ENCODE data around the gene C19orf47.

C19orf47 gene

DNA sequence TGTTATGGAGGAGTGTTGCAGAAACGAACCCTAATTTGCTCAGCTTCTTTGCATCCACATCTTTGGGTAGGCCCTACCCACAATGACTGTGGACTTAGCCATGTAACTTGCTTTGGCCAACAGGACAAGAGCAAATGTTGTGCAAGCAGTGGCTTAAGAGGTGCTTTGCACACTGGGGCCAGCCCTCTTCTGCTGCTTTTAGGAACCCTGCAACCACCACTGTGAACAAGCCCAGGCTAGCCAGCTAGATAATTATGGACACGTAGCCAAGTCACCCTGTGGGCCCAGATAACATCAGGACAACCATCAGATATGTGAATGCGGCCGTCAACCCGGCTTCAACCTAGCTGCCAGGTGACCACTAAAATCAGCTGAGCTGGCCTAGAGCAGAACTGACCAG lies 17.1 kb downstream of the C19orf47 start:
- FAIRE-seq (no peak), DNase-seq (ENCODE audit: insufficient read length, low spot score) (no peak)
- TF ChIP-seq POLR2A (IDR thresholded peaks at IDR 0.05; ENCODE audit: low read depth, low read length): no peak

DNA sequence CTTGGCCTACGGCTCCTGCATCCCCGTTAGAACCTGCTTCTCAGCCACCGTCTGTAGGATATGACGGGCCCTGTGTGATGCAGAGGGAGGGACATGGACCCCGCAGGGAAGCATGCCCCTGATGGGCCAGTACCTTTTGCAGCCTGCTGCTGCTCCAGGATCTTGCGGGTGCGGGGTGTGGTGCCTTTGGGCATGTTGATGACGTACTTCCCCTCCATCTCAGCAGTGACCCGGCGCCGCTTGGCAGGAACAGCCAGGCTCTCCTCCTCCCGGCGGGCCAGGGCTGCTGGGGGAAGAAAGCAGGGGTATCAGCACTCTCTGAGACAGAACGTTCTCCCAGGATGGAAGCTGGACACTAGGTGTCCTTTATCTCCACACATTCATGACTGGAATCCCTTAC lies 22.0 kb downstream of the C19orf47 start:
- no peak for FAIRE-seq
- no peak for TF ChIP-seq POLR2A (IDR thresholded peaks at IDR 0.05; ENCODE audit: low read depth, low read length)
- no peak for DNase-seq (ENCODE audit: insufficient read length, low spot score)

DNA sequence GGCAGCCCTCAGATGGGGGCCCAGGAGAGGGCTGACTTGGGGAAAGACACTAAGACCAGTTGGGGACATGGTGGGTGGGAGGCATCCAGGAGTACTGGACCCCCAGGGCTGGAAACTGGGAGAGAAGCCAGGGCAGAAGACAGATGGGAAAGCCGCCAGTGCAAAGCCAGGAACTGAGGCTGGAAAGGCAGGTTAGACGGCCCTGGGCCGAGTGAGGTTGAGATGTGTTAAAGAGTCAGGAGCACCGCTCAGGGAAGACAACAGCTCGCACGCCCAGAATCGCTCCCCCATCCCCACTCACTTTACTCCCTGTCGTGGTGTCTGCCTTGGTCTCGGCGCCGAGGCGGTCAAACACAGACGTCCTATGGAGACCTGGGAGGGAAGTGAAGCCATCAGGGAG lies 24.5 kb downstream of the C19orf47 start:
- DNase-seq (ENCODE audit: insufficient read length, low spot score): no peak
- FAIRE-seq: no peak
- no peak for TF ChIP-seq POLR2A (IDR thresholded peaks at IDR 0.05; ENCODE audit: low read depth, low read length)

DNA sequence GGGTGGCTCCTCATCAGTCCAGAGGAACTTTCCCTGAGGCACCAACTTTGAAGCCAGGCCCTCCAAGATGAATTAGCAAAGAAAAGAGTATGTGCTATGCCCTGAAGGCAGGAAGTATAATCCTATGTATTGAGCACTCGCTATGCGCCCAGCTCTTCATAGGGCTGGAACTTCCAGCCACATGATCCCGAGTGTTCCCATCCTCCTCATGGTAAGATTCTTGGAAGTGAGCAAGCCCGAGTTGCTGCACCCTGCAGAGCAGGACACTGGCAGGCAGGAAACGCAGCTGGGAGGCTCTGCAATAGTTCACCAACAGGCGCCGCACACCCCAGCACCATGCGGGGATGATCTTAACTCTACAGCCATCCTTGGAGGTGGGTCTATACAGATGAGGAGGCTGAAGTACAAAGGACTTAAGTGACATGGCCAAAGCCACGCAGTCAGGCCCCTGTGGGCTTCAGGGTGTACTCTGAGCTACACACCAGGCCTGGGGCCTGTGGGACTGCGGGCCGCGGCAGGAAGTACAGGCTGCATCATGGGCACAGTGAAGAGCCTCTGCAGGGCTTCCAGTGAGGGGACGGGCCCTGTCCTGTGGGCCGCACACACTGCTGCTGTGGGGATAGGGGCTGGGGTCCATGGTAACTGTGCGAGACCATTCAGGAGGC lies 25.1 kb downstream of the C19orf47 start:
- DNase-seq (ENCODE audit: insufficient read length, low spot score) (no peak), FAIRE-seq (no peak)
- no peak for TF ChIP-seq POLR2A (IDR thresholded peaks at IDR 0.05; ENCODE audit: low read depth, low read length)

DNA sequence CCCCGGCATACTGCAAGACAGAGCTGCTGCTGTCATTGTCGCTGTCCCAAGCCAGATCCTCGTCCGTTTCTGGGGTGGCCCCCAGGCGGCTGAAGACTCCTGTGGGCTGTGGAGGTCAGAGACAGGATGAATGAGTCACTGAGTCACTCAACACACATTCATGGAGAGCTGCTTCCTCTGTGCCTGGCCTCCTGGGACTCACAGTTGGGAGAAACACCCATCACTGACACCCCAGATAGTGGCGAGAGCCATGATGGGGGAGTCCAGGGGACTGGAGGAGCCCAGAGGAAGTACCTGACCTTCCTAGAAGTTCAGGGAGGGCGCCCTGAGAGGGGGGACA lies 26.0 kb downstream of the C19orf47 start:
- DNase-seq (ENCODE audit: insufficient read length, low spot score) (peak; percentile 44), FAIRE-seq (no peak)

DNA sequence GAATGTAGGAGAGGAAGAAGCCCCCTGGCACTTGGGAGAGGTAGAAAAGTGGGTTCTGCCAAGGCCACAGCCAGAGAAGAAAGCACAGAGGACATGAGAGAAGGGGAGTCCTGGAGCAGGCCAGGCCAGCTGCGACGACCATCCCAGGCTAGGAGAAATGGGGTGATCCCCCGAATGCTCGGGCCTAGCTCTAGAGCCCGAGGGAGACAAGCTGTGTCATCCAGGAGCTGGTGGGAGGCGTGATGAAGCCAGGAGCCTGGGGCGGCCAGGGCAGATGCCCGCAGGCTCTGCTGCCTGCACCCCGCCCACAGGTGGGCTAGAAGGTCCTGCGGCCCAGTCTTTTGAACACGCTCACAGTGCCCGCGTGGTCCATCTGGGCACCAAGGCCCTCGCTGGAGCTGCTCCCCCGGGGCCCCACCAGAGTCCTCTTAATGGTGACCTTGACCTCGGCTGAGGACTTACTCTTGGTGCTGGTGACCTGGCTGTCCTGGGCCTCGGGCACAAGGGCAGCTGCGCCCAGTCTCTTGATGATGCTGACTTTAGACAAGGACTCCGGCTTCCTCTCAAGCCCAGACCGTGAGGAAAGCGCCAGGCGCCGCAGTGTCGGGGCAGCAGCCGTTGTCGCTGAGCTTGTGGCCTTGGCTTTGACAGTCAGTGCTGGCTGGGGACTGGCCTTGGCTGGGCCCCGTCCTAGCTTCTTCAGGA lies 26.5 kb downstream of the C19orf47 start:
- no peak for DNase-seq (ENCODE audit: insufficient read length, low spot score)
- no peak for TF ChIP-seq POLR2A (IDR thresholded peaks at IDR 0.05; ENCODE audit: low read depth, low read length)
- no peak for FAIRE-seq

More for the DNA sequence above, 26.0 kb downstream of the C19orf47 start:
- no peak for TF ChIP-seq POLR2A (IDR thresholded peaks at IDR 0.05; ENCODE audit: low read depth, low read length)

DNA sequence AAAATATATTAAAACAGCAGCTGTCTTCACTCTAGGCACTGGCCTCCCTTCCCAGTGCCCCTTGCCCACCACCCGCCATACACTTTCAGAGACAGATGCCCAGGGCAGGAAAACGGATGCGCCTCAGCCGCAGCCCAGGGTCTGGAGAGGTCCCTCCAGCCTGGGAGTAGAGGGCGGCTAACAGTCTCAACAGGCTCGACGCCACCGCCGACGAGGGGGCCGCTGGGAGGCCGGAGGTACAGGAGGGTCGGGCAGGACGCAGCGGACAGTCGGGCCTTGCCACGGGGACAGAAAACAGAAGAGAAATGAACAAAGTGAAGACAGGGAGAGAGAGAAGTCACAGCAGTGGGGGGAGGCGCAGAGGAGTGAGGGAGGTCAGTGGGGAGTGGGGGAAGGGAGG lies 27.1 kb downstream of the C19orf47 start:
- FAIRE-seq: no peak

DNA sequence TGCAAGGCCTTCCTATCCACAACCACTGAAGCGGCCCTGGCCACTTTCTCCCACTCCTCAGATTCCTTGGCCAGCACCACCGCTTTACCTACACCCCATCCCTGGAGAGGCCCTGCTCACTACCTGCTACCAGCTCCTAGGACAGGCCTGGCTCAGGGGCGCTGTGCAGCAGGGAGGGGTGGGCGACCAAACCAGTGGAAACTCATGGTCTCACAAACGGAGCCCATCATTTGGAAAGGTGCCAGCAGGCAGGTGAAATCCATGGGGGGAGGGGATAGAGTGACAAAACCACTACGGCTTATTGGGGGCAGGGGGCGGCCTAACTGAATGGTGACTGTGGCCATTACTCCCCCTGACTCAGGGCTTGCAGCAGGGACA lies 27.6 kb downstream of the C19orf47 start:
- no peak for TF ChIP-seq POLR2A (IDR thresholded peaks at IDR 0.05; ENCODE audit: low read depth, low read length)
- FAIRE-seq: no peak
- DNase-seq (ENCODE audit: insufficient read length, low spot score): no peak

More for the DNA sequence above, 27.1 kb downstream of the C19orf47 start:
- DNase-seq (ENCODE audit: insufficient read length, low spot score): no peak
- TF ChIP-seq POLR2A (IDR thresholded peaks at IDR 0.05; ENCODE audit: low read depth, low read length): no peak

DNA sequence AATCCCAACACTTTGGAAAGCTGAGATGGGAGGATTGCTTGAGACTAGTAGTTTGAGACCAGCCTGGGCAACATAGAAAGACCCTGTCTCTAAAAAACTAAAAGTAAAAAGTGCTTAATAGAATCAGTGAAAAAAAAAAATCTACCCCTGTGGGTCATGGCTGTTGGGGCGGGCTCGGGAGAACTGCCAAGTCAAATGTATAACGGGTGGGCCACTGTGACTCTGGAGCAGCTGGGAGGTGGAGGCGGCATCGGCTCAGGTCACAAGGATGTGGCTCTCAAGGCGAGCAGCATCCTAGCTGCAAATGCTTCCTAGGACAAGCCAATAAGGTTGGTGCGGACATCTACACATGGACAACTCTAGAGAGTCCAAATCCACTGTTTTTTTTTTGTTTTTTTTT lies 30.9 kb downstream of the C19orf47 start:
- FAIRE-seq (no peak), DNase-seq (ENCODE audit: insufficient read length, low spot score) (no peak)
- no peak for TF ChIP-seq POLR2A (IDR thresholded peaks at IDR 0.05; ENCODE audit: low read depth, low read length)

DNA sequence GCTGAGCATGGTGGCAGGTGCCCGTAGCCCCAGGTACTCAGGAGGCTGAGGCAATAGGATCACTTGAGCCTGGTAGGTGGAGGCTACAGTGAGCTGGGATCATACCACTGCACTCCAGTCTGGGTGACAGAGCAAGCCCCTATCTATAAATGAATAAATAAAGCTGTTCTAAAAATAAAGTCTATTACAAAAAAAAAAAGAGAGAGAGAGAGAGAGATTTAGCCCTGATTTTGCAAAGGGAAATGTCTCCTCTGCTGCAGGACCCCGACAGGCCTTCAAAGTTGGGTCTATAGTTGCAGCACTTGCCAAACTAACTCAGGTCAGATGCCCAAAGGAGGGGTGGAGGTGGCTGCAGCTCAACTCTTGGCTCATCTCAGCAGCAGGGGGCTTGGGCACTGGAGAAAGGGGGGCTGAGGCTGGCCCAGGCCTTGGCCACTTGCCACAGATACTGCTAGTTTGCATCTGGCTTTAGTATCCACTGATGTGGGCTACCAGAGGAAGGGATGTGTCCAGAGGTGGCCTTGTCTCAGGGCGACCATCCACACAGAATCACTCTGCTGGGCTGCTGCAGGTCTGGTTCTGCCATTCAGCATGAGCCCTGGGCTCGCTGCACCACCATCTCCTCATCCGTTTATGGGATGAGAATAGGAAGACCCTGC lies 32.3 kb downstream of the C19orf47 start:
- DNase-seq (ENCODE audit: insufficient read length, low spot score) (no peak), FAIRE-seq (no peak)
- no peak for TF ChIP-seq POLR2A (IDR thresholded peaks at IDR 0.05; ENCODE audit: low read depth, low read length)

DNA sequence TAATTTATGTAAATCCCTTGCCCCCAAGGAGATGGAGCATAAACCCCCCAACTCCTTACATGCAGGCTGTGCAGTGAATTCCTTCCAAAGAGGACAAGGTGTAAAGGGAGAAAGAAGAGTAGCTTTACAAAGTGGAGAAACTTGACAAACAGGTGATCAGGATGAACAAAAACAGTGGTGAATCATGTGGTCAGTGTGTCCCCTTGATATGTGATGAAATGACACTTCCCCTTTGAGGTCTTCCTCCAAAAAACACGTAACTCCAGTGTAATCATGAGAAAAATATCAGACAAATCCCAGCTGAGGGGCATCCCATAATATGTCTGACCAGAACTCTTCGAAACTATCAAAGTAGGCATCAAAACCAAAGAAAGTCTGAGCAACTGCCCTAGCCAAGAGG lies 33.5 kb downstream of the C19orf47 start:
- DNase-seq (ENCODE audit: insufficient read length, low spot score): no peak
- TF ChIP-seq POLR2A (IDR thresholded peaks at IDR 0.05; ENCODE audit: low read depth, low read length): no peak
- FAIRE-seq: no peak

DNA sequence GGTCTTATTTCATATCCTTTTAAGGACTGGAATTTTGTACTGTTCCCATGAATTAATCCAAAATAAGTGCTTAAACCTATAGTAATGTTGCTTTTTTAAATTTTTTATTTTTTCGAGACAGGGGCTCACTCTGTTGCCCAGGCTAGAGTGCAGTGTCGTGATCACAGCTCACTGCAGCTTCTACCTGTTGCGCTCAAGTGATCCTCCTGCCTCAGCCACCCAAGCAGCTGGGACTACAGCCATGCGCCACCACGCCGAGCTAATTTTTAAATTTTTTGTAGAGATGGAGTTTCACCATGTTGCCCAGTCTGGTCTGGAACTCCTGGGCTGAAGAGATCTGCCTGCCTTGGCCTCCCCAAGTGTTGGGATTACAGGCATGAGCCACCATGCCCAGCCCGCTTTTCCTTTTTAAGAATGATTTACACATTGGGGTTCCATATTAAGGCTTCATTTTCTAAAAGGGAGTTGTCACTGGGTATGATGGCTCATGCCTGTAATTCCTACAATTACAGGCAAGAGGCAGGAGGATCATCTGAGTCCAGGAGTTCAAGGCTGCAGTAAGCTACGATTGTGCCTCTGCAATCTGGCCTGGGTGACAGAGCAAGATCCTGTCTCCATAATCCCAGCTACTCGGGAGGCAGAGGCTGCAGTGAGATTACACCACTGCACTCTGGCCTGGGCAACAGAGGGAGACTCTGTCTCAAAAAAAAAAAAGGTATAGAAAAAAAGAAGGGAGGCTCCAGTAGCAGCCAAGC lies 34.8 kb downstream of the C19orf47 start:
- FAIRE-seq: no peak
- no peak for DNase-seq (ENCODE audit: insufficient read length, low spot score)
- TF ChIP-seq POLR2A (IDR thresholded peaks at IDR 0.05; ENCODE audit: low read depth, low read length): no peak

DNA sequence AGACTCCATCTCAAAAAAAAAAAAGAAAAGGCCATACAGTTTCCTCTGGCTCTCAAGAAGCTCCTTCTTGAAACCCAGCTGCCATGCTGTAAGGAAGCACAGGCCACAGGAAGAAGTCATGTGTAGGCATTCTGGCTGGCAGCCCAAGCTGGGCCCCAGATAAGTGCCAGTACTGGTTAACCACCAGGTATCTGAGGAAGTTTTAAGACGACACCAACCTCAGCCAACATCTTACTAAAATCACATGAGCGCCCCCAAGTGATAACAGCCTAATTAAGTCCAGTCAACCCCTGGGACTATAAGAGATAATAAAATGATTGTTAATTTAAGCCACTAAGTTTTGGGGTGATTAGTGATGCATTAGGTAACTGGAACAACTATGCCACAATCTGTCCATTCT lies 35.7 kb downstream of the C19orf47 start:
- TF ChIP-seq POLR2A (IDR thresholded peaks at IDR 0.05; ENCODE audit: low read depth, low read length): no peak
- DNase-seq (ENCODE audit: insufficient read length, low spot score) (no peak), FAIRE-seq (no peak)

DNA sequence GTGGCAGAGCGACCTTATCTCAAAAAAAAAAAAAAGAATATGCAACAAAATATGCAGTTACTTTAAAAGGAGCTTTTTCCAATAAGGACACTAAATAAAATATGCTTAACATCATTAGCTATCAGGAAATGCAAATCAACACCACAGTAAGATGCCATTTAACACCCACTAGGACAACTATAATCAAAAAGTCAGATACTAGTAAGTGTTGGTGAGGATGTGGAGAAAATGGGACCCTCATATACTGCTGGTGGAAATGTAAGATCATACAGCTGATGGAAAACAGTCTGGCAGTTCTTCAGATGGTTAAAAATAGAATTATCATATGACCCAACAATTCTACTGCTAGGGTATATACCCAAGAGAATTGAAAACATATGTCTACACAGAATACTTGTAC lies 38.5 kb downstream of the C19orf47 start:
- no peak for TF ChIP-seq POLR2A (IDR thresholded peaks at IDR 0.05; ENCODE audit: low read depth, low read length)
- DNase-seq (ENCODE audit: insufficient read length, low spot score) (no peak), FAIRE-seq (no peak)
